ENCODE data around the gene CT45A3.
"Not testable (repeated sequence)": the region's sequence is repeated elsewhere in the genome, so short reads cannot be mapped to it uniquely, and the experiment has no call there.

The CT45A3 gene
- total RNA-seq, result 0 reads per million in 17 experiments

GRCh38 chrX:135768091-135768490 lies at the start of gene CT45A3:
Gene CT45A3, minus strand, starts transcription at chrX:135768191. Its CDS starts 3,747 bp downstream, at chrX:135764444.
- not testable (repeated sequence) for DNase-seq

GRCh38 chrX:135802687-135803086 lies 34.7 kb upstream of the CT45A3 start, which contains the start of gene CT45A6:
Gene CT45A6, minus strand, starts transcription at chrX:135802787. Its CDS starts 3,794 bp downstream, at chrX:135798993.
- DNase-seq, result not testable (repeated sequence)

GRCh38 chrX:135785403-135785802 lies 17.4 kb upstream of the CT45A3 start, which contains the start of gene CT45A5:
Gene CT45A5, minus strand, starts transcription at chrX:135785503. Its CDS starts 3,774 bp downstream, at chrX:135781729.
- DNase-seq, result not testable (repeated sequence)

- not testable (repeated sequence) for DNase-seq
These were observed 23.3 kb downstream of the CT45A3 start for GRCh38 chrX:135744739-135745138.

GRCh38 chrX:135741192-135741715 lies 26.7 kb downstream of the CT45A3 start:
- DNase-seq, result no peak

GRCh38 chrX:135740681-135741149 lies 27.3 kb downstream of the CT45A3 start:
- peak; percentile 68 to 79 (median 73) for DNase-seq

- DNase-seq, result peak in 2 of 4 experiments; percentile 1 to 15
These were observed 30.5 kb downstream of the CT45A3 start for GRCh38 chrX:135737366-135738071.

- not testable (repeated sequence) for DNase-seq
These were observed 33.3 kb downstream of the CT45A3 start for GRCh38 chrX:135734666-135735065.

GRCh38 chrX:135713795-135714194 lies 54.2 kb downstream of the CT45A3 start:
- DNase-seq, result no peak

GRCh38 chrX:135713183-135713689 lies 54.8 kb downstream of the CT45A3 start, which contains the start of gene CT45A1:
Gene CT45A1, plus strand, starts transcription at chrX:135713639. Its CDS starts 5,302 bp downstream, at chrX:135718941.
- peak in 3 of 4 experiments; percentile 4 to 23 (median 14) for DNase-seq

All from suppressor macrophage (primary cell).